ENCODE data around the gene GNS.

The GNS gene

DNA sequence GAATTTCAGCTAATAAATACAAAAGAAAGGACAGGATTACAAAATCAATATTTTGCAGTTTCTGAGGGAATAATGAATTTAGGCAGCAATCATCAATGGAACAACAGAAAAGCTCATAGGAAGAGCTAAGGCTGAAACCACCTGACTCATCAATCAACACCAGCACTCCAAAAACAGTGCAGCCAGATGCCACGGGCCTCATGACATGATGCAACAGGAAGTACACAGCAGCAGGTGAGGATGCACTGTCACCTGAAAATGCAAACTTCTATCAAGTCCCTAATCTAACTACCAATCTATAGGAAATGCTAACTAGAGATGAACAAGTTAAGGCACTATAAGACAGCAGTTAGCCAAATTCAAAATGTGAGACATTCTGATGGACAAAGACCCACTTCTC is 21.7 kb downstream of the GNS start:
- no peak for DNase-seq

DNA sequence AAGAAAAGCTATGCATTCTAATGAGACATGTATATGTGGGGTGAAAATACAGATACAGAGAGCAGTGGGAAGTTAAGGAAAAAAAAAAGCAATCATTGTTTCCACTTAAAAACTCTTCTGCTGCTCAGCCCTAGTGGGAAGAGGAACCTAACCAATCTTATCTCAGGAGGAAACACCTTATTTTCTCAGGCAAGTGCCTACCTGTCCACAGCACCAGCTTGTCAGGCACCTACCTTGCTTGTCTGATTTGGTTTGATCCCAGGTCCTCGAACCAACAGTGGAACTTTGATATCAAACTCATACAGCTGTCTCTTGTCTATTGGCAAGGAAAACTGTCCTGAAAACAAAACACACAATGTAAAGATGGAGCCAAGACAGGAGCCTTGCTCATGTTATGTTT is 22.4 kb downstream of the GNS start:
- no peak for DNase-seq

DNA sequence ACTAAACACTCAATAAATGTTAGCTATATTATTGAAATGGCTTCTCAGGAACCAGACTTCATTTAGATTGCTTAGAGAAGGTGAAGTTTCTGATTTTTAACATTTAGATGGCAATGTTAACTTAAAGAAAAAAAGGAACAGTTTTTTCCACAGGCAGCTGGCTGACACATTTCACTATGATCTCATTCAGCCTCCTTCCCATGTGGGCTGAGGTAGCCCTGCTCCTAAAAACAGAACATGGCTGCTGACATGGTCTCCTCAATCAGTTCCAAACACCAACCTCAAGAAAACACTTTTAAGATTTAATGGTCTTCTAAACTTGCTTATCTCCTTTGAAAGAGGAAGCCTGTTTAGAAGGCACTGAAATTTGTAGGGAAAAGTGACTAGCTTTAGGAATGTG is 23.8 kb downstream of the GNS start:
- DNase-seq = no peak

DNA sequence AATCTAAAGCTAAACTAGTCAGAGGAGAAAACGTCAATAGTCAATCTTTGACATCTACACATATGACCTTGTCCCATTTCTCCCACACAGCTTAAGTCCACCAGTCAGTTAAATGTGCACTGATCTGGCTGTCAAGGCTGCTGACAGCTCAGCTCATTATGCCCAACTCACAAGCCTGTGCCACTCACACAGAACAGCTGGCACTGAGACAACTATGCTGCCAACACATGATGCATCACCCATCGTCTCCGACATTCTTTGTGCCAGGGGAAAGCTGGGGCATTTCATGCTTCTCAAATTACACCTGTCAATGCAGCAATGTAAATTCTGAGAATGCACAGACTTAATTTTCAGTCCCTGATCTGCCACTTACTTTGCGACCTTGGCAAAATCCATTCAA is 25.3 kb downstream of the GNS start:
- DNase-seq = peak in 45 of 56 donors; percentile 0 to 82 (median 24)

DNA sequence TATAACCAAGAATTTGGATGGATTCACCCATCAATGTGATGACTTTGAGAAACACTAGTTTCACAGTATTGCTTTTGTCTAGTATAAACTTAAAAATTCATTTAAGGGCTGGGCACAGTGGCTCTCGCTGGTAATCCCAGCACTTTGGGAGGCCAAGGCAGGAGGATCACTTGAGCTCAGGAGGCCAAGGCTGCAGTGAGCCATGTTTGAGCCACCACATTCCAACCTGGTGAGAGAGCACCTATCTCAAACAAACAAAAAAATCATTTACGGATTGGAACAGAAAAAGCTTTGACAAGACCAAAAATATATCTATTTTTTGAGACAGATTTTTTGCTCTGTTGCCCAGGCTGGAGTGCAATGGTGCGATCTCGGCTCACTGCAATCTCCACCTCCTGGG is 27.5 kb downstream of the GNS start:
- no peak for DNase-seq

DNA sequence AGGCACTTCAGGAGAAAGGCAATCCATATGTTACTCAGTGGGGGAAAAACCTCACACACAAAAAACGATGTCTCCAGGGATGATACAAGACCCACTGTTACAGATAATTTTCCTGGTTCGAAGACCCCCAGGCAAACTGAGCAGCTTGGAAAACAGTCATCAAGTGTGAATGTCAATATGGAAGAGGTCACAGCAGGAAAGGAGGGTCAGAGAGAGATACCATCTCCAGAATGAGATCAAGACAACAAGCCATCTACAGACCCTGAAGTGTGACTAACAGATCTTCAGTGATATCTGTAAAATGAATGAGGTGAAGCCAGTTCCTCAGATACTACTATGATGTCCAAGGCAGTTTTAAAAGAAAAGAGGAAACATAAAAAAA is 28.6 kb downstream of the GNS start:
- no peak for DNase-seq

DNA sequence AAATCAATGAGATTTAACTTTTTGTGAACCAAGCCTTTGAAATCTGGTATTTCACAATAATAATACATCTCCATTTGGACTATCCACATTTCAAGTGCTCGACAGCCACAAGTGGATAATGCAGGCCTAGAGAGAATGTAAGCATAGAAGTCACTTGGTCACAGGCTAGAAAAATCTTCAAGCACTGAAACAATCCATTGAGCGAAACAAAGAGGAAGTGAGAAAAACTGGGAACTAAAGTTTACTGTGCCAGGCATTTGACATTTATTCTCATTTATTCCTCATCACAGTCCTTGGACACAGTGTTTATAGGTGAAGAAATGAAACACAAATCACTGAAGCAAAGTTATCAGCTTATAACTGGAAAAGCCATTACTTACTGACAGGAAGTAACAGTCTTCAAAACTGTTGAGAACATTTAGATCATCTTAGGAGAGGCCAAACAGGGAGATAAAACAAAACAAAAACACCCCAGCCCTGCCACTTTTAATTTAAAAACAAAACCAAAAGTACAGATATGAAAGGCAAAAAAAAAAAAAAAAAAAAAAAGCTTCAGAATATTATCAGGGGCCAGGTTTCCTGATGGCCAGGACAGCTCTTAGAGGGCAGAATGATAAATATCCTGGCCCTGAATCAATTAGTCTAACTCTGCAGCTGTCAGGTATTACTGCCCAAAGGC is 29.2 kb downstream of the GNS start:
- no peak for DNase-seq

DNA sequence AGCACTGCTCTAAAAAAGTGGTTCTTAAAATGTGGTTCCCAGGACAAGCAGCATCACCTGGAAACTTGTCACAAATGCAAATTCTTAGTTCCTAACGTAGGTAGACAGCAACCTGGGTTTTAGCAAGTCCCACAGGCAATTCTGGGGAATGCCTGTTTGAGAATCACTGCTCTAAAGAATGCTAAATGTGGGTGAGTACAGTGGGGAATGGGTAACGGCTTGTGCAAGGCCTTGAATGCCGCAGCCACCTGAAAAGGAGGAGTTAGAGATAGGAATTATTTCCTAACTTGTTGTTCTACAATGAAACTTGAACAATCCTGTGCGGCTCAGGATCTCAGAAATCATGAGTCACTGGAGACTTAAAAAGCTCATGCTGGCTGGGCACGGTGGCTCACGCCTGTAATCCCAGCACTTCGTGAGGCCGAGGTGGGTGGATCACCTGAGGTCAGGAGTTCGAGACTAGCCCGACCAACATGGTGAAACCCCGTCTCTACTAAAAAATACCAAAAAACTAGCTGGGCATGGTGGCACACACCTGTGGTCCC is 34.9 kb downstream of the GNS start:
- DNase-seq = no peak

DNA sequence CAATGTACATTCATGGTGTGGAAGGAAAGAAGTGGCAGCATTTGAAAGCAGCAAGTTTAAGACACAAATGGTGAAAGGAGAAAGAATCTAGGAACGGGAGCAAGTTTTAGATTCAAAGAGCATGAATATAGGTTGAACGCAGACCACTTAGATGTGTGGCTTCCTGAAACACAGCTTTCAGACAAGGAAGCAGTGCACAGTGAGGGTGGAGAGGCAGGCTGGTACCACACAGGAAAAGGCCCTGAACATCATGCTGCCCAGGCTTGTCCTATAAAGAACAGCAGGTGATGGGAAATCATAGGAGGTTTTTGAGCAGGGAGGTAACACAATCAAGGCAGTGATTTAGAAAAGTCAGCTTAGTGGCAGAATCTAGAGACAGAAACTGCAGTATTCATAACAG is 35.6 kb downstream of the GNS start:
- DNase-seq = no peak

DNA sequence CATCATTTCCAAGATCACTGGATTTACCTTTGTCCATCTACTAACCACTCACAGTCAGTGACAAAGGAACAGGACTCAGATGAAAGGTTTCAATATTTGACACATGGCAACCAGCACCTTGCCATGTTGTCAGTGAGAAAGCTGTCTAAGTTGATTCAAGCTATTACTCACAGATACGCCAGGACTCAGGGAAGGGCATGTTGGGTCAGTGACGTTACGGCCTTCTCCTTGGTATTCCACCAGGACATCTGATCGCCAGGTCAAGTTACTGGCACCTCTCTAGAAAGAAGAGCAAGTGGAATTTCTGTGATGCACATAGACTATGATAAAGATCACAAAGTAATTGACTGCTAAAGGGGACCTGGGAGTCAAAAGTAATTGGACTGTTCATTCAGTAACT is 36.4 kb downstream of the GNS start:
- DNase-seq = no peak

DNA sequence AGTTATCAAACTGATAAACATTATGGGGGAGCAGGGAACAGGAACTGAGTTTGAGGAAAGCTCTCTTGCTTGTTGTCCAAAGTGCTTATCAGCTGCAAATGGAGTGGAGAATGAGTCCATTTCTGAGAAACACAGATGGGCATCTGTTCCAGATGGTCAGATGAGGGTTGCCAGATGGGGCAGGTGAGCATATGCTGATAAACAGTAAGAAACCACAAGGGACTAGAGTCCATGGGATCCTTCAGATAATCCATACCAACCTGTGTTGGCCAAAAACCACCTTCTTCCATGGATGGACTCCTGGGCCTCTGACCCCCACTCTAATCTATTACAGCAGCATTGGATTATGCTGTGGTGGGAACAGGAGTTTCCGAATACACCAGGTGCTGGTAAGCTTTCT is 38.3 kb downstream of the GNS start:
- no peak for DNase-seq

DNA sequence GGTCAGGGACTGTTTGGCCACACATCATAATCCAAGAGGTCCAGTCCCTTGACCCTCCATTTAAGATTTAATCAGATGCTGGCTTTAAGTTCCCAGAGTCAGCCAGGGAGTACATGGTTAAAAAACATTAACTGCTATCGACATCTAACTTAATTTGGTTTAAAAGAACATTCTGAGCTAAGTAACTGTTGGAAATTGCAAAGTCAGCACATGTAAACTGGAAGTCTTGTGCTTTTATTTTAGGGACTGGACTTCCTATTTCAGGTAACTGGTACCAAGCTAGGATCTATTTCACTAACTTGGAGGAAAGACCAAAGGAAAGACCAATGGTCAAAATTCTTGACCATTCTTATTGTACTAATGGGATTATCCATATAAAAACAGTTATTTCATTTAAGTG is 40.6 kb downstream of the GNS start:
- no peak for DNase-seq

DNA sequence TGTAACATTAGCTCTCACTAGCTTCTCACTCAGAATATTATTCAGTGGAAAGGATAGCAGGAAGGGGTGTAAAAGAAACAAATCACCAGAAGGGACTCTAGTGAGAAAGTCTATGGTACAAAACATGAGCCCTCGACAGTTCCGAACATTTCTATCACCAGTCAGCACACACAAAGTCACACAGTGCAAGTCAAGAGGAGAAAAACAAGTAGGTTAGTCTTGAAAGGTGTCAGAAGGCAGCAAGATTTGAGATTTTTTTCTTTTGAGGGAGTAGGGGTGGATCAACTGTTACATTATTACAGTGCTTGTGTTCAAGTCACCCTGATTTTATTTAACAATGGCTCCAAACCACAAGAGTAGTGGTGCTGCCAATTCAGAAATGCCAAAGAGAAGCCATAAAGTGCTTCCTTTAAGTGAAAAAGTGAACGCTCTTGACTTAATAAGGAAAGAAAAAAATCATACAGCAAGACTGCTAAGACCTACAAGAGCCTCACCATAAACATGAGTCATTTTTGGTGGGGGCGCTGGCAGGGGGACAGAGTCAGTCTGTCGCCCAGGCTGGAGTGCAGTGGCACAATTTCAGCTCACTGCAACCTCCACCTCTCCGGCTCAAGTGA is 42.3 kb downstream of the GNS start:
- DNase-seq = no peak

DNA sequence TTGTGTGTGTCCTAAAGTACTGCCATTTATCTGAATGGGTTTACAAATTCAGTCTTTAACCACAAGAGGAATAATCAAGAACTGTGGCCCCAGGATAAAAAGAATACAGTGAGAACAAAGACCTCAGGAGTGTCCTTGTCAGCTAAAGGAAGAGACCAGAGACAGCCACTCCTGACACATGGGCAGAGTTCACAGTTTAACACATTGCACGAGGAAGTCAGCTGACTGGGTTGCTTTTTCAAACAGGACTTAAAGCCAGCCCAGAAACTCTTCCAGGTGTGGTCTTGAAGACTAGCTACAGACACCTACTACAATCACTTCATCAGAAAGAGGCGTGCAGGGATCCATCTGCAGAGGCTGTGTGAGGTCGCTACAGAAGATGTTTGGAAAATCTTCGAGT is 42.8 kb downstream of the GNS start:
- no peak for DNase-seq

DNA sequence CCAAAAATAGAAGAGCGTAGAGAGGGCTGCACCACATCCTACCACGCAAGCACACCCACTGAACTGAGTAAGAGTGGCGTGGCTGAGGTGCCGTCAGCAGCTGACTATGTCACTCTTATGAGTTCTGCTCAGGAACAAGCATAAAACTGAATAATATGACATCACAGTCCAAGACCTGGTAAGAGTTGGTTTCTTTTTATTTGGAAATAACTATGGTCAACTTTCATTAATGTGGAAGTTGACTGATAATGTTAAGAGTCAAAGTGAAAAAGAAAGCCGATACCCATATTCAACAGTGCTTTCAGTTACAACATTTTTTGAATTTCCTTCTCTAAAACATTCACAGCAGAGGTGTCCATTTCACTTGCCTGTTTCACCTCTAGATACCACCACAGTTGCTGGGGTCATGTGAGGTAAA is 44.6 kb downstream of the GNS start:
- peak in 22 of 56 donors; percentile 1 to 70 (median 18) for DNase-seq

DNA sequence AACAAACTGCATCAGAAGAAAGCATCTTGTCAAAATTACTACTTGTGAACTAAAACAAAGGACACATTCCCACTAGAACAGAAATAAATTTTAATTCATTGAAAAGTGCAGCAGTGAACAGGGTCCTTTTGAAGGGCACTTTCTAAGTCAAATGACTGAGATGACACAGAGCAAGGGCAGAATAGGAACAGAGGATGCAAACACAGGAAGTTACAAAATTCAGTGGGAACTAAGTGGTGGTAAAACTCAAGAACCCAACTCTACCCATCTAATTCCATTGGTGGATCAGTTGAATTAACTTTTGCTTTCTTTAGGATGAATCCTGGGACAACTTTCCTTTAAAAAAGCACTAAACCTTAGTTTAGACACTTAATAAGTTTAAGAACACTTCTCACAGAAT is 45.8 kb downstream of the GNS start:
- DNase-seq = no peak

DNA sequence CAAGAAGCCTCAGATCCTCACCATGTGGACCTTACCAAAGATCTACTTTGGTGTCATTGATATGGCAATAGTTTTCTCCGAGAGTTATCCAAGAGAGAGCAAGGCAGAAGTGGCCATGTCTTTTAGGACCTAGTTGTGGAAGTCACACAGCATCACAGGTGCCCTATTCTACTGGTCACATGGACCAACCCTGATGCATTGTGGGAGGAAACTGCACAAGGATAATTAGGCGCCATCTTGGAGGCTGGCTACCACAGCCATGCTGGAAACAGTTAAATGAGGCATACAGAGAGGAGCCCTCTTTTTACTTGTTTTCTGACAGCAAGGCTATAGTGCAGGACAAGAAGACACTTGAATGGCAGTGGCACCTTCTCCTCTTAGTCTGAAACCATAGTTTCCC is 49.8 kb downstream of the GNS start:
- no peak for DNase-seq

DNA sequence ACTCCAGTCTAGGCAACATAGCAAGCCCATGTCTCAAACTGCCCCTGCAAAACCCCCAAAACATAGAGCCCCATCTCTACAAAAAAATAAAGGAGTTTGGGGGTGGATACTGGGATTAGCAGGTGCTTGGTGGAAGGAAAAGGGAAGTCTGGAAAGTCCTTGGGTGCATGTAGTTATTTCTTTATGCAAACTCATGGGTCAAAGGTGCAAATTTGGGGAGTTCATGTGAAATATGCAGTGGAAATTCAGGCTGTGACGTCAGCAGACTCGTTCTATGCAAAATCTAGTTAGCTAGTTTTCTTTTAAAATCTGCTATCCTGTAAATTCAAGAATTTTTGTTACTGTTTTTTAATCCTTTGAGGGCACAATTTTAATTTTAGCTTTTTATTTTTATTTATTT is 51.3 kb downstream of the GNS start:
- DNase-seq = no peak

DNA sequence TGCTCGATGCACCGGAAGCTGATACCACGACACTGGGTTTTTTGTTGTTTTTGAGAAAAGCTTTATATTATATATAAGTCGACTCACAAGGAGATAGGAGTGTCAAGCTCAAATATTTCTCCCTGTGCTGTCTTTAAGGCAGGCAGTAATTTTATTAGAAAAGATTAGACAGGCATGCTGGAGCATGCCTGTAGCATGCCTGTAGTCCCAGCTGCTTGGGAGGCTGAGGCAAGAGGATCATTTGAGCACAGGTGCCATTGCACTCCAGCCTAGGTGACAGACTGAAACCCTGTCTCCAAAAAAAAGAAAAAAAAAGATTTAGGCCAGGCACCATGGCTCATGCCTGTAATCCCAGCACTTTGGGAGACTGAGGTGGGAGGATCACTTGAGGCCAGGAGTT is 51.8 kb downstream of the GNS start:
- DNase-seq = no peak

DNA sequence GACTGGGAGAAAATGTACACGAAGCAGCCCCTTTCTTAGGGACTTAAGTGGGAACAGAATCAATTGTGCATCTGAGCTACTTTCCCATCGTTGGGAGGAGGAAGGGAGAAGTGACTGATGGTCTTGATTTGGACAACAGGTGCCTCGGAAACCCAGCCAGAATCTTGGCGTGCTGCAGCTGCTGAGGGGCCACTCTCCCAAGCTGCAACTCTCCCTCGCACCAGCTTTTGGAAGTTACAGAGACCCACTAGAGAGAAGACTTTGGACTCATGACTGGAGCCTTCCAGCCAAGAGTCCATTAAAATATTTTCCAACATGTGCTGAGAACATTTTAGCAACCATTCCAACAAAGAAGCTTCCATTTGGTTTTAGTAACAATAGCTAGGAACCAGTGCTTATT is 52.3 kb downstream of the GNS start:
- DNase-seq = no peak

DNA sequence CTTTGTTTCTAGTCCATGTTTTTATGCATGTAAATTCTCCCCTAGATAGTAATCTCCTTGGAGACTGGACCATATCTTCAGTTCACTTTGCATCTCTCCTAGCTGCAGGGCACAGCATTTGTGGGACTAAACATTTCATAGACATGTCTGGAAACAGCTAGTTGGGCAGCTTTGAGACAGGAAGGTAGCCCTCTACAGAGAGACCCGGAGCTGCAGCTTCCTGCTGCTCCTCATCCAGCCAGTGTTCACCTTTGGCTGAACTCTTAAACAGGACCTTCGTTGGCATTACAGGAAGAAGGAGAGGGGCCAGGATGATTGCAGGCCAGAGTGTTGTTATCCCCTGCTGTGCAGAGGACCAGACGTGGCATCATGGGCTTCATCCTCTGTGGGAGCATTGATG is 52.9 kb downstream of the GNS start:
- DNase-seq = no peak

DNA sequence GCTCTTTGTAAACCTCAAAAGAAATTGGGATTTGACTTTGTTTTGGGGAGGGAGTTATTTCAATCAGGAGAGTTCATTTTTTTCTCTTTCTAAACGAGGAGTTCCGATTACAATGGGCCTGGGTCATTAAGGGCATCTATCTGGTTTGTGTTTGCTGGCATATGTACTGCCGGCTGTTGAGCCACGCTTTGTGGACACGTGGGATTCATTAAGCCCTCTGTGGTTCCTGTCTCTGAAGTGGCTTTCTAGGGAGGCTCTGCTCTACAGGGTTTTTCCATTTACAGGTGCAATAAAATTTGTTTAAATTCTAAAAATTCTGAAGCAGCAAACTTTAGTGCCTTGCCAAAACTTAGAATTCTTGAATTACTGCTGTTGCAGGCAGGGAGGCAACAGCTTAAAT is 57.9 kb downstream of the GNS start:
- no peak for DNase-seq

DNA sequence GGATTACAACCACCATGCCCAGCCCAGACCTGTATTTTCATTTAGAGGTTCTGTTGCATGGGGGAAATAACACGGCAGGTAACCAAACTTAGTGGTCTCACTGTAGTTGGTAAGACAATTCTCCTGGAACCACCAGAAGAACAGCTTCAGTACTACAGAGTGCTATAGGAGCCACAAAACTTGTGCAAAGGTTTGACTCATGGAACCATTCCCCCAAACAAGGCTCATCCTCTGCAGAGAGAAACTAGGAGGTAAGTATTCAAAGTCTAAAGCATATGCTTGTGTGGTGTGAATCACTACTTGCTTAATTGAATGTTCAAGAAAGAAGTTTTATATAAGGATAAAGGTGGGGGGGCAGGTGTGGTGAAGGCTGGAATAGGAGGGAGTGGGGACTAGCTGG is 58.7 kb downstream of the GNS start:
- no peak for DNase-seq
